SK-N-SH (cell line): Measurements from ENCODE around the gene PRDX6. TPM values are rescaled to one million over a fixed set of nuclear protein-coding genes. Genes with fewer than 3 reads are reported as not detected.

ENCODE experiments used
- CTCF ChIA-PET: fragments of 300-600, 350-600 bp; formaldehyde crosslinking; extraction: SDS; loops from one replicate; lab custom pipeline; 2021; lab: Yijun Ruan, JAX
- POLR2A ChIA-PET: fragments of 350-600 bp; sonication (Branson Sonifier 250); formaldehyde crosslinking; extraction: SDS; loops from one replicate; lab custom pipeline; 2020; ENCODE audit warnings: antibody characterized with exemption, inconsistent platforms; lab: Yijun Ruan, JAX
- DNase-seq: peaks from one replicate; pipeline ENCODE4 v3.0.0; 2012
- H2AFZ ChIP-seq: fragments of 200-600 bp; sonication (generic); 2 replicates; pipeline ENCODE4 v1.8.1; 2016; ENCODE audit warnings: antibody characterized with exemption, mild to moderate bottlenecking, low read depth
- H3F3A ChIP-seq: fragments of 200-600 bp; sonication (generic); replicated peaks from 2 replicates; pipeline ENCODE3; 2016; ENCODE audit warnings: antibody characterized with exemption, mild to moderate bottlenecking; ENCODE audit not compliant: insufficient read depth
- H3K27ac ChIP-seq, 2 experiments: fragments of 200-500 bp in 1 of 2; fragments of 200-600 bp in 1 of 2; sonication (Bioruptor generic) in 1 of 2; sonication (generic), shearing (Covaris generic) in 1 of 2; 2 replicates each; pipeline versions ENCODE4 v1.5.1 to v1.6.1; 2014 to 2016; ENCODE audit warnings: low read depth in 2 of 2, inconsistent platforms in 1 of 2, low read length in 1 of 2, mild to moderate bottlenecking in 1 of 2, mixed read lengths in 1 of 2
- H3K27me3 ChIP-seq: fragments of 200-600 bp; sonication (generic), shearing (Covaris generic); 2 replicates; pipeline ENCODE4 v1.6.1; 2016; ENCODE audit warnings: mixed run types; ENCODE audit not compliant: insufficient read depth
- H3K36me3 ChIP-seq, 2 experiments: fragments of 200-500 bp in 1 of 2; fragments of 200-600 bp in 1 of 2; sonication (Bioruptor generic) in 1 of 2; sonication (generic) in 1 of 2; replicated peaks in 1 of 2; 2 replicates each; pipeline versions ENCODE3 to v1.5.1; 2014 to 2016; ENCODE audit warnings: low read length in 1 of 2, mild to moderate bottlenecking in 1 of 2; ENCODE audit not compliant: insufficient read depth in 2 of 2, control insufficient read depth in 1 of 2
- H3K4me1 ChIP-seq, 2 experiments: fragments of 200-500 bp in 1 of 2; fragments of 200-600 bp in 1 of 2; sonication (Bioruptor generic) in 1 of 2; sonication (generic), shearing (Covaris generic) in 1 of 2; 2 replicates each; pipeline versions ENCODE4 v1.5.1 to v1.6.1; 2014 to 2016; ENCODE audit warnings: low read depth in 1 of 2, low read length in 1 of 2, mixed run types in 1 of 2; ENCODE audit not compliant: insufficient read depth in 2 of 2, control insufficient read depth in 1 of 2
- H3K4me2 ChIP-seq: fragments of 200-600 bp; sonication (generic), shearing (Covaris generic); 2 replicates; pipeline ENCODE4 v1.6.1; 2017; ENCODE audit warnings: mixed run types
- H3K4me3 ChIP-seq, 2 experiments: fragments of 200-500 bp in 1 of 2; fragments of 200-600 bp in 1 of 2; sonication (Bioruptor generic) in 1 of 2; sonication (generic), shearing (Covaris generic) in 1 of 2; 2 replicates each; pipeline versions ENCODE4 v1.5.1 to v1.8.1; 2014 to 2016; ENCODE audit warnings: low read depth in 2 of 2, inconsistent platforms in 1 of 2, low read length in 1 of 2, mild to moderate bottlenecking in 1 of 2, mixed read lengths in 1 of 2, moderate library complexity in 1 of 2
- H3K79me2 ChIP-seq: fragments of 200-600 bp; sonication (generic); 2 replicates; pipeline ENCODE4 v1.8.1; 2017; ENCODE audit warnings: mild to moderate bottlenecking; ENCODE audit not compliant: insufficient read depth
- H3K9ac ChIP-seq: fragments of 200-600 bp; sonication (generic); 2 replicates; pipeline ENCODE4 v1.6.1; 2017; ENCODE audit warnings: mixed run types
- H3K9me2 ChIP-seq: fragments of 200-600 bp; sonication (generic); 2 replicates; pipeline ENCODE4 v1.6.1; 2017; ENCODE audit warnings: mixed run types
- H3K9me3 ChIP-seq: fragments of 200-600 bp; sonication (generic); 2 replicates; pipeline ENCODE4 v1.6.1; 2017; ENCODE audit warnings: mixed run types, mild to moderate bottlenecking, moderate library complexity
- H4K20me1 ChIP-seq: fragments of 200-600 bp; sonication (generic); 2 replicates; pipeline ENCODE4 v1.6.1; 2017; ENCODE audit warnings: mild to moderate bottlenecking, mixed run types; ENCODE audit not compliant: insufficient read depth
- EP300 ChIP-seq, 2 experiments: IDR thresholded peaks; 2 replicates each; pipeline versions ENCODE4 v1.4.0 to v1.6.1; 2012; ENCODE audit warnings: borderline replicate concordance in 1 of 2, low read depth in 1 of 2, low read length in 1 of 2
- FOSL2 ChIP-seq: IDR thresholded peaks from 2 replicates; pipeline ENCODE4 v1.4.0; 2012; ENCODE audit warnings: low read depth, mild to moderate bottlenecking, moderate library complexity, borderline replicate concordance
- GATA2 ChIP-seq: sonication (generic); formaldehyde crosslinking; IDR thresholded peaks from 2 replicates; pipeline ENCODE4 v1.5.0; 2020; ENCODE audit warnings: mild to moderate bottlenecking, missing genetic modification reagents
- JUND ChIP-seq: IDR thresholded peaks from 2 replicates; pipeline ENCODE4 v1.4.0; 2012
- MEF2A ChIP-seq: IDR thresholded peaks from 2 replicates; pipeline ENCODE4 v1.4.0; 2012; ENCODE audit warnings: low read depth, borderline replicate concordance
- MXI1 ChIP-seq: IDR thresholded peaks from 2 replicates; pipeline ENCODE4 v1.6.1; 2012; ENCODE audit warnings: mild to moderate bottlenecking, low read depth, low read length, improper control_type of control experiment
- NFIC ChIP-seq: IDR thresholded peaks from 2 replicates; pipeline ENCODE4 v1.4.0; 2012; ENCODE audit warnings: borderline replicate concordance
- POLR2AphosphoS5 ChIP-seq: IDR thresholded peaks from 2 replicates; pipeline ENCODE4 v1.6.1; 2012; ENCODE audit warnings: low read depth, low read length
- RAD21 ChIP-seq: IDR thresholded peaks from 2 replicates; pipeline ENCODE4 v1.6.1; 2012; ENCODE audit warnings: mild to moderate bottlenecking, low read length
- RCOR1 ChIP-seq: fragments of 150-350 bp; IDR thresholded peaks from 2 replicates; pipeline ENCODE4 v1.6.1; 2017; ENCODE audit warnings: antibody characterized with exemption, low read length
- TAF1 ChIP-seq: IDR thresholded peaks from 2 replicates; pipeline ENCODE4 v1.6.1; 2012; ENCODE audit warnings: low read depth, mild to moderate bottlenecking, low read length, moderate library complexity, borderline replicate concordance
- TCF12 ChIP-seq: IDR thresholded peaks from 2 replicates; pipeline ENCODE4 v1.4.0; 2012
- polyA plus RNA-seq, 3 experiments: library from polyadenylated mRNA; depleted of rRNA; stranded (reverse); fragments of >200 nt; gene quantifications; 2 replicates each; pipeline ENCODE4 v1.2.3, GENCODE V29; 2012
- TF ChIP-seq, protein P1 (sequence below): fragments of 200-600 bp; sonication (generic); IDR thresholded peaks from 2 replicates; pipeline ENCODE4 v1.6.1; 2017; ENCODE audit warnings: antibody characterized with exemption, mild to moderate bottlenecking, moderate library complexity
- TF ChIP-seq, protein P2 (sequence below): IDR thresholded peaks from 2 replicates; pipeline ENCODE4 v1.4.0; 2012; ENCODE audit warnings: low read depth
- TF ChIP-seq, protein P3 (sequence below): fragments of 150-350 bp; IDR thresholded peaks from 2 replicates; pipeline ENCODE4 v1.6.1; 2017; ENCODE audit warnings: antibody characterized with exemption, low read length, low read depth, borderline replicate concordance
- TF ChIP-seq, protein P4 (sequence below): IDR thresholded peaks from 2 replicates; pipeline ENCODE4 v1.6.1; 2012; ENCODE audit warnings: mild to moderate bottlenecking, low read depth, low read length, moderate library complexity
- TF ChIP-seq, protein P5 (sequence below): fragments of 150-350 bp; IDR thresholded peaks from 2 replicates; pipeline ENCODE4 v1.6.1; 2016; ENCODE audit warnings: mild to moderate bottlenecking, low read depth, low read length

Gene PRDX6
- polyA plus RNA-seq, 1 of the 3 experiments (the other 2 are of a cell fraction) = 224 TPM

DNA sequence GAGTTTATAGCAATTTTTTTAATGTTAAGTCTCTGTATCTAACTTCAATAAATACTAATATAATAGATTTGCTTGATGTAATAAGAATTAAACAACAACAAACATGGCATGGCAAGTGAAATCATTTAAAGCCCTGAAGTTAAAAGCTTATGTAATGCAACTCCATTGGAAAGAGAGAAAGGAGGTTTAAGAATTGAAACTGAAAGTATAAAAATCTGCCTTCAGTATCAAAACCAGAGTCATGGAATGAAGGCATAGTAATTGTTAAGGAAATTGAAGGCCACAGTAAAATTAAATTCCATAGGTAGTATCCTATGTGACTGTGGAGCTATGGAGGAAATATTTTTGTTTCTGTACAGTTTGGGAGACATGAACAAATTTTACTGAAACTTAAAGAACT, 55.1 kb downstream of the PRDX6 start:
- no peaks in the 10 kb centered on the region for H3K27me3 ChIP-seq
- DNase-seq = no peak
- H4K20me1 ChIP-seq = no peaks in the 10 kb centered on the region
- TF ChIP-seq POLR2AphosphoS5 (no peak), TCF12 (no peak), NFIC (no peak), EP300 (IDR thresholded peaks at IDR 0.05; ENCODE audit: borderline replicate concordance in 1 of 2, low read depth in 1 of 2, low read length in 1 of 2) (no peak), RCOR1 (no peak), TAF1 (no peak), JUND (no peak), GATA2 (CRISPR knock-in tag) (no peak), RAD21 (no peak), MXI1 (no peak), MEF2A (no peak), FOSL2 (no peak)
- TF ChIP-seq, protein P1, sequence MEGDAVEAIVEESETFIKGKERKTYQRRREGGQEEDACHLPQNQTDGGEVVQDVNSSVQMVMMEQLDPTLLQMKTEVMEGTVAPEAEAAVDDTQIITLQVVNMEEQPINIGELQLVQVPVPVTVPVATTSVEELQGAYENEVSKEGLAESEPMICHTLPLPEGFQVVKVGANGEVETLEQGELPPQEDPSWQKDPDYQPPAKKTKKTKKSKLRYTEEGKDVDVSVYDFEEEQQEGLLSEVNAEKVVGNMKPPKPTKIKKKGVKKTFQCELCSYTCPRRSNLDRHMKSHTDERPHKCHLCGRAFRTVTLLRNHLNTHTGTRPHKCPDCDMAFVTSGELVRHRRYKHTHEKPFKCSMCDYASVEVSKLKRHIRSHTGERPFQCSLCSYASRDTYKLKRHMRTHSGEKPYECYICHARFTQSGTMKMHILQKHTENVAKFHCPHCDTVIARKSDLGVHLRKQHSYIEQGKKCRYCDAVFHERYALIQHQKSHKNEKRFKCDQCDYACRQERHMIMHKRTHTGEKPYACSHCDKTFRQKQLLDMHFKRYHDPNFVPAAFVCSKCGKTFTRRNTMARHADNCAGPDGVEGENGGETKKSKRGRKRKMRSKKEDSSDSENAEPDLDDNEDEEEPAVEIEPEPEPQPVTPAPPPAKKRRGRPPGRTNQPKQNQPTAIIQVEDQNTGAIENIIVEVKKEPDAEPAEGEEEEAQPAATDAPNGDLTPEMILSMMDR = no peak
- TF ChIP-seq, protein P2, sequence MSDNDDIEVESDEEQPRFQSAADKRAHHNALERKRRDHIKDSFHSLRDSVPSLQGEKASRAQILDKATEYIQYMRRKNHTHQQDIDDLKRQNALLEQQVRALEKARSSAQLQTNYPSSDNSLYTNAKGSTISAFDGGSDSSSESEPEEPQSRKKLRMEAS = no peak
- TF ChIP-seq, protein P3, sequence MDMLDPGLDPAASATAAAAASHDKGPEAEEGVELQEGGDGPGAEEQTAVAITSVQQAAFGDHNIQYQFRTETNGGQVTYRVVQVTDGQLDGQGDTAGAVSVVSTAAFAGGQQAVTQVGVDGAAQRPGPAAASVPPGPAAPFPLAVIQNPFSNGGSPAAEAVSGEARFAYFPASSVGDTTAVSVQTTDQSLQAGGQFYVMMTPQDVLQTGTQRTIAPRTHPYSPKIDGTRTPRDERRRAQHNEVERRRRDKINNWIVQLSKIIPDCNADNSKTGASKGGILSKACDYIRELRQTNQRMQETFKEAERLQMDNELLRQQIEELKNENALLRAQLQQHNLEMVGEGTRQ = no peak
- TF ChIP-seq, protein P4, sequence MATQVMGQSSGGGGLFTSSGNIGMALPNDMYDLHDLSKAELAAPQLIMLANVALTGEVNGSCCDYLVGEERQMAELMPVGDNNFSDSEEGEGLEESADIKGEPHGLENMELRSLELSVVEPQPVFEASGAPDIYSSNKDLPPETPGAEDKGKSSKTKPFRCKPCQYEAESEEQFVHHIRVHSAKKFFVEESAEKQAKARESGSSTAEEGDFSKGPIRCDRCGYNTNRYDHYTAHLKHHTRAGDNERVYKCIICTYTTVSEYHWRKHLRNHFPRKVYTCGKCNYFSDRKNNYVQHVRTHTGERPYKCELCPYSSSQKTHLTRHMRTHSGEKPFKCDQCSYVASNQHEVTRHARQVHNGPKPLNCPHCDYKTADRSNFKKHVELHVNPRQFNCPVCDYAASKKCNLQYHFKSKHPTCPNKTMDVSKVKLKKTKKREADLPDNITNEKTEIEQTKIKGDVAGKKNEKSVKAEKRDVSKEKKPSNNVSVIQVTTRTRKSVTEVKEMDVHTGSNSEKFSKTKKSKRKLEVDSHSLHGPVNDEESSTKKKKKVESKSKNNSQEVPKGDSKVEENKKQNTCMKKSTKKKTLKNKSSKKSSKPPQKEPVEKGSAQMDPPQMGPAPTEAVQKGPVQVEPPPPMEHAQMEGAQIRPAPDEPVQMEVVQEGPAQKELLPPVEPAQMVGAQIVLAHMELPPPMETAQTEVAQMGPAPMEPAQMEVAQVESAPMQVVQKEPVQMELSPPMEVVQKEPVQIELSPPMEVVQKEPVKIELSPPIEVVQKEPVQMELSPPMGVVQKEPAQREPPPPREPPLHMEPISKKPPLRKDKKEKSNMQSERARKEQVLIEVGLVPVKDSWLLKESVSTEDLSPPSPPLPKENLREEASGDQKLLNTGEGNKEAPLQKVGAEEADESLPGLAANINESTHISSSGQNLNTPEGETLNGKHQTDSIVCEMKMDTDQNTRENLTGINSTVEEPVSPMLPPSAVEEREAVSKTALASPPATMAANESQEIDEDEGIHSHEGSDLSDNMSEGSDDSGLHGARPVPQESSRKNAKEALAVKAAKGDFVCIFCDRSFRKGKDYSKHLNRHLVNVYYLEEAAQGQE = no peak
- TF ChIP-seq, protein P5, sequence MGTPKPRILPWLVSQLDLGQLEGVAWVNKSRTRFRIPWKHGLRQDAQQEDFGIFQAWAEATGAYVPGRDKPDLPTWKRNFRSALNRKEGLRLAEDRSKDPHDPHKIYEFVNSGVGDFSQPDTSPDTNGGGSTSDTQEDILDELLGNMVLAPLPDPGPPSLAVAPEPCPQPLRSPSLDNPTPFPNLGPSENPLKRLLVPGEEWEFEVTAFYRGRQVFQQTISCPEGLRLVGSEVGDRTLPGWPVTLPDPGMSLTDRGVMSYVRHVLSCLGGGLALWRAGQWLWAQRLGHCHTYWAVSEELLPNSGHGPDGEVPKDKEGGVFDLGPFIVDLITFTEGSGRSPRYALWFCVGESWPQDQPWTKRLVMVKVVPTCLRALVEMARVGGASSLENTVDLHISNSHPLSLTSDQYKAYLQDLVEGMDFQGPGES = no peak
- TF ChIP-seq, all 33 proteins: peak for 0
- Histone ChIP-seq H3K79me2 (no peaks in the 10 kb centered on the region), H3K9ac (no peak overlapping the region), H3K4me2 (peak overlapping the region; percentile 22; the same call in 1 of the 2 replicates), H3K9me3 (no peaks in the 10 kb centered on the region), H3K4me3 (no peak overlapping the region), H3F3A (no peaks in the 10 kb centered on the region), H3K4me1 (no peaks in the 10 kb centered on the region; a peak in 1 of 4 replicates), H3K27ac (no peak overlapping the region), H2AFZ (peak overlapping the region; percentile 69), H3K36me3 (no peaks in the 10 kb centered on the region), H3K9me2 (no peaks in the 10 kb centered on the region)
- ChIA-PET POLR2A (no interaction called here), CTCF (no interaction called here)
